Esophagus squamous epithelium (tissue), 4 donors: ENCODE measurements around the gene UTP25.

ENCODE experiments used
- POLR2A ChIP-seq, 4 donors: fragments of 450-650 bp; IDR thresholded peaks; one replicate each; pipeline ENCODE4 v1.6.1; 2017; ENCODE audit warnings: antibody characterized with exemption in 4 of 4, mild to moderate bottlenecking in 4 of 4, moderate library complexity in 3 of 4
- TF ChIP-seq, protein P1 (sequence below), 6 experiments: fragments of 450-650 bp in 4 of 6; fragments of 200-600 bp in 2 of 6; sonication (generic) in 2 of 6; IDR thresholded peaks; one replicate each; pipeline ENCODE4 v1.5.1; 2016 to 2019; ENCODE audit warnings: antibody characterized with exemption in 6 of 6, mild to moderate bottlenecking in 4 of 6, moderate library complexity in 4 of 6

GRCh38 chr1:209853676-209854075 lies 25.9 kb downstream of the UTP25 start:
- TF ChIP-seq, protein P1, sequence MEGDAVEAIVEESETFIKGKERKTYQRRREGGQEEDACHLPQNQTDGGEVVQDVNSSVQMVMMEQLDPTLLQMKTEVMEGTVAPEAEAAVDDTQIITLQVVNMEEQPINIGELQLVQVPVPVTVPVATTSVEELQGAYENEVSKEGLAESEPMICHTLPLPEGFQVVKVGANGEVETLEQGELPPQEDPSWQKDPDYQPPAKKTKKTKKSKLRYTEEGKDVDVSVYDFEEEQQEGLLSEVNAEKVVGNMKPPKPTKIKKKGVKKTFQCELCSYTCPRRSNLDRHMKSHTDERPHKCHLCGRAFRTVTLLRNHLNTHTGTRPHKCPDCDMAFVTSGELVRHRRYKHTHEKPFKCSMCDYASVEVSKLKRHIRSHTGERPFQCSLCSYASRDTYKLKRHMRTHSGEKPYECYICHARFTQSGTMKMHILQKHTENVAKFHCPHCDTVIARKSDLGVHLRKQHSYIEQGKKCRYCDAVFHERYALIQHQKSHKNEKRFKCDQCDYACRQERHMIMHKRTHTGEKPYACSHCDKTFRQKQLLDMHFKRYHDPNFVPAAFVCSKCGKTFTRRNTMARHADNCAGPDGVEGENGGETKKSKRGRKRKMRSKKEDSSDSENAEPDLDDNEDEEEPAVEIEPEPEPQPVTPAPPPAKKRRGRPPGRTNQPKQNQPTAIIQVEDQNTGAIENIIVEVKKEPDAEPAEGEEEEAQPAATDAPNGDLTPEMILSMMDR (IDR thresholded peaks at IDR 0.05) = no peak
- no peak for TF ChIP-seq POLR2A (IDR thresholded peaks at IDR 0.05)
